ENCODE data around the gene TRIM67.

GRCh38 chr1:231186356-231187115, 24.7 kb downstream of the TRIM67 start:
- TF ChIP-seq CTCF (conservative IDR thresholded peaks at IDR 0.05; ENCODE audit: low read depth, low read length) (no peak), EZH2 (IDR thresholded peaks at IDR 0.05; ENCODE audit: borderline replicate concordance, low read depth, low read length, poor library complexity, severe bottlenecking) (no peak)

All from A673 (cell line).